BE2C (cell line): Measurements from ENCODE around the gene HSF2.

Experiments used
- DNase-seq: peaks from one replicate; pipeline ENCODE4 v3.0.0-alpha.2; 2020
- H3K27me3 ChIP-seq: fragments of 250-450 bp; sonication (Bioruptor Pico); 2 replicates; pipeline ENCODE4 v1.5.1; 2020; ENCODE audit warnings: mild to moderate bottlenecking
- H3K36me3 ChIP-seq: fragments of 250-450 bp; sonication (Bioruptor Pico); 2 replicates; pipeline ENCODE4 v1.5.1; 2020; ENCODE audit warnings: mild to moderate bottlenecking
- H3K4me1 ChIP-seq: fragments of 250-450 bp; sonication (Bioruptor Pico); 2 replicates; pipeline ENCODE4 v1.5.1; 2020
- H3K4me3 ChIP-seq: 2 replicates; pipeline ENCODE4 v1.5.1; 2011; ENCODE audit warnings: low read depth, low read length
- H3K9me3 ChIP-seq: fragments of 250-450 bp; sonication (Bioruptor Pico); 2 replicates; pipeline ENCODE4 v1.5.1; 2020
- TF ChIP-seq, protein P1 (sequence below): IDR thresholded peaks from 2 replicates; pipeline ENCODE4 v1.5.1; 2012; ENCODE audit warnings: mild to moderate bottlenecking, low read depth, low read length

The HSF2 gene

DNA sequence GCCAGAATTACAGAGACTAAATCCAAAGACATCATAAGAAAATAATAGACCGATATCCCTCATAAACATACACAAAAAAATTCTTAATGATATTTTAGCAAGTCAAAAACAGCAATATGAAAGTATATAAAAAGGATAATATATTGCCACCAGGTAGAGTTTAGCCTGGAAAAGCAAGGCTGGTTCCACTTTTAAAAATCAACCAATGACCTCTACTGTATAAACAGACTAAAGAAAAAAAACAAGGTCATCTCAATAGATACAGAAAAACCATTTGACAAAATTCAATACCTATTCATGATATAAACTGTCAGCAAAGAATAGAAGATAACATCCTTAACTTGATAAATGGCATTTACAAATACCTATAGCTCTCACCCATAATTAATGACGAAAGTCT is 62.4 kb downstream of the HSF2 start:
- H3K4me3 ChIP-seq = no peak overlapping the region
- DNase-seq = no peak
- peaks cover 4% of the 10 kb centered on the region; the same call in 1 of the 2 replicates for H3K36me3 ChIP-seq
- TF ChIP-seq, protein P1, sequence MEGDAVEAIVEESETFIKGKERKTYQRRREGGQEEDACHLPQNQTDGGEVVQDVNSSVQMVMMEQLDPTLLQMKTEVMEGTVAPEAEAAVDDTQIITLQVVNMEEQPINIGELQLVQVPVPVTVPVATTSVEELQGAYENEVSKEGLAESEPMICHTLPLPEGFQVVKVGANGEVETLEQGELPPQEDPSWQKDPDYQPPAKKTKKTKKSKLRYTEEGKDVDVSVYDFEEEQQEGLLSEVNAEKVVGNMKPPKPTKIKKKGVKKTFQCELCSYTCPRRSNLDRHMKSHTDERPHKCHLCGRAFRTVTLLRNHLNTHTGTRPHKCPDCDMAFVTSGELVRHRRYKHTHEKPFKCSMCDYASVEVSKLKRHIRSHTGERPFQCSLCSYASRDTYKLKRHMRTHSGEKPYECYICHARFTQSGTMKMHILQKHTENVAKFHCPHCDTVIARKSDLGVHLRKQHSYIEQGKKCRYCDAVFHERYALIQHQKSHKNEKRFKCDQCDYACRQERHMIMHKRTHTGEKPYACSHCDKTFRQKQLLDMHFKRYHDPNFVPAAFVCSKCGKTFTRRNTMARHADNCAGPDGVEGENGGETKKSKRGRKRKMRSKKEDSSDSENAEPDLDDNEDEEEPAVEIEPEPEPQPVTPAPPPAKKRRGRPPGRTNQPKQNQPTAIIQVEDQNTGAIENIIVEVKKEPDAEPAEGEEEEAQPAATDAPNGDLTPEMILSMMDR = no peak
- no peaks in the 10 kb centered on the region for H3K9me3 ChIP-seq
- H3K27me3 ChIP-seq = no peaks in the 10 kb centered on the region
- no peaks in the 10 kb centered on the region for H3K4me1 ChIP-seq

DNA sequence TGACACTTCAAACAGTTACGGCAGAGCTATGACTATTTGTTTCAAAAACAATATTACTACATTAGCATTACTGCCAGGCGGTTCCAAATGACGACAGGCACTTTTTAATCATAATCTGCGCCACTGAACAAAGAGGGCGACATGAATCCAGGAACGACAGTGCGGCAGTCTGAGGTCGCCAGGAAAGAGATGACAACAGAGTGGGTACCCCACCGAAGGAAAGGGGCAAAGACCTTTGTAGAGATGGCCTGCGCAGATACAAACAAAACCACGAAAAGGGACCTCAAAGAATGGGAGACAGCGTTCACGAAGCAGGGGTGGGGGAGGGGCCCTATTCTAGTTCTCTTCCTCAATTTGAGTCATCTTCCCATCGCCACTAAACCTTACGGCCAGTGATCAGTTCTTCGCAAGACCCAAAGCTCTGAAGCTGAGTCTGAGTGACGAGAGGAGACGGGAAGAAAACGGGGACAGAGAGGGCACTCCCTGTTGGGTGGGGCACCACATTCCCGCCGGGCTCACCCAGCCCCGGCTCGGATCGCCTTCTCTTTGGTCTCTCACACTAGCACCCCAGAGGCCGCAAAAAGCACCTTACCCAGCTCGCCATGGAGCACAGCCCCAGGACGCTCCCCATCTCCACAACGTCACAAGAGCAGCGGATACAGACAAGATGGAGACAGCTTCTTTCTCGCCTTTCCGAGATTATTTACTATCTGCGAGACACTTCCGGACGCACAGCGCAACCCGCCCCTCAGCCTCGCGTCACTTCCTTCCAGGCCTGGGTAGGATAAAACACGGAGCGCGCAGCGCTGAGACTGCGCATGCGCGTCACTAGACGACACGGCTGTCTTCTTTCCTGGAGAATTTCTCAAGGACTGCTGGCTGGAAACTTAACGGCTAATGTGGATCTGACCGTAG is 71.9 kb downstream of the HSF2 start, which contains the start of gene SERINC1:
SERINC1 (minus strand) TSS at position 701 of the 915 bp plus-strand sequence; CDS start at position 631, 70 bp downstream.
- Histone ChIP-seq H3K4me1 (no peaks in the 10 kb centered on the region), H3K36me3 (no peaks in the 10 kb centered on the region), H3K4me3 (peak within 1 kb of the TSS; percentile 99), H3K27me3 (no peaks in the 10 kb centered on the region), H3K9me3 (no peaks in the 10 kb centered on the region)
- TF ChIP-seq, protein P1 = no peak
- DNase-seq = peak; percentile 91

DNA sequence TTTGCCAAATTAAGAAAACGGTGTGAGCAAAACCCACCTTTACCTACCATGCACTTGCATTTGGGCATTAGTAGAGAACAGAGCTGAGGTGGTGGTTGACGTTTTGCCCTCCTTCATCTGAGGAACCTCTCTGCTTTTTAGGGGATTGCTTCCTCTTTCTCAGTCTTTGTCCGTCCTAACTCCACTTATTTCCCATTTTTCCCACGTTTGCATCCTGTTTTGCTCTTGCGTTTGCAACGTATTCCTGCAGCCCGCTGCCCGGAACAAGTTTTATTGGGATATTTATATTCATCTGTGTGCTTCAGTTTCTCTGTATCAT is 72.5 kb downstream of the HSF2 start:
- Histone ChIP-seq H3K9me3 (no peaks in the 10 kb centered on the region), H3K4me3 (peak overlapping the region; percentile 99), H3K36me3 (no peaks in the 10 kb centered on the region), H3K4me1 (no peaks in the 10 kb centered on the region), H3K27me3 (no peaks in the 10 kb centered on the region)
- TF ChIP-seq, protein P1 = no peak
- DNase-seq = no peak

DNA sequence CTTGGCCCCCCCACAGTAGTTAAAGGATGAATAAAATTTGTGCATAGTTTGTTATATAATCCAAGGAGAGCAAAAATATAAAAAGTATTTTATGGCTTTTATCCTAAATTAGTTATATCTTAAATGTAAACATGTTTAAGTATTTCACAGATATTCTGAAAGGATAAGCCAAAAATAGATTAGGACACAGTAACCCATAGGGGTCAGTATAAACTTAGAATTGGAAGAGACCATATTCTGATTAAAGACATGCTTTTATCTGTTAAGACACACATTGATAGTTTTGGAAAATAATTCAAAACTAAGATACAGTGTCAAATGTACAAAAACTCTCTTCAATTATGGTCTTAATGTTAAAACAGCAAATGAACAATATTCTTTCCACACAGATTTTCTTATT is 76.7 kb downstream of the HSF2 start:
- Histone ChIP-seq H3K9me3 (no peaks in the 10 kb centered on the region), H3K4me3 (no peak overlapping the region), H3K27me3 (no peaks in the 10 kb centered on the region), H3K4me1 (no peaks in the 10 kb centered on the region), H3K36me3 (no peaks in the 10 kb centered on the region)
- DNase-seq = no peak
- TF ChIP-seq, protein P1 = peak; percentile 39

DNA sequence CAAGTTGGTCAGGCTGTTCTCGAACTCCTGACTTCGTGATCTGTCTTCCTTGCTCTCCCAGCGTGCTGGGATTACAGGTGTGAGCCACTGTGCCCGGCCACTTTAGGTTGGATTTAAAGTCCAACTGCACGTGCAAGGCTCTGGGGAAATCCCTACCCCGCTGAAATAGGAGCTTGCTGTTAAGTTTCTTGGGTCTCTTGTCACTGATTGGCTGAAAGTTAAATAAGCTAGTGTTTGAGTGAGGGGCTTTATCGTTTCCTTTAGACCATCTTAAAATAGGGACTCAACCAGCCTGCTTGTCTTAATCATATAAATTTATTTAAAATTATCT is 83.3 kb downstream of the HSF2 start:
- Histone ChIP-seq H3K4me3 (no peak overlapping the region), H3K36me3 (no peaks in the 10 kb centered on the region), H3K4me1 (no peaks in the 10 kb centered on the region; the same call in 1 of the 2 replicates), H3K9me3 (no peaks in the 10 kb centered on the region), H3K27me3 (no peaks in the 10 kb centered on the region)
- no peak for DNase-seq
- TF ChIP-seq, protein P1 = no peak
